ENCODE data around the gene SOCS2. TPM values are rescaled to one million over a fixed set of nuclear protein-coding genes. Genes with fewer than 3 reads are reported as not detected.
A peak's percentile ranks its signal among the peaks of the same experiment; 100 is the strongest.

Gene SOCS2
- polyA plus RNA-seq, 4 donors = 34.1 to 44.3 (median 40.0) TPM

DNA sequence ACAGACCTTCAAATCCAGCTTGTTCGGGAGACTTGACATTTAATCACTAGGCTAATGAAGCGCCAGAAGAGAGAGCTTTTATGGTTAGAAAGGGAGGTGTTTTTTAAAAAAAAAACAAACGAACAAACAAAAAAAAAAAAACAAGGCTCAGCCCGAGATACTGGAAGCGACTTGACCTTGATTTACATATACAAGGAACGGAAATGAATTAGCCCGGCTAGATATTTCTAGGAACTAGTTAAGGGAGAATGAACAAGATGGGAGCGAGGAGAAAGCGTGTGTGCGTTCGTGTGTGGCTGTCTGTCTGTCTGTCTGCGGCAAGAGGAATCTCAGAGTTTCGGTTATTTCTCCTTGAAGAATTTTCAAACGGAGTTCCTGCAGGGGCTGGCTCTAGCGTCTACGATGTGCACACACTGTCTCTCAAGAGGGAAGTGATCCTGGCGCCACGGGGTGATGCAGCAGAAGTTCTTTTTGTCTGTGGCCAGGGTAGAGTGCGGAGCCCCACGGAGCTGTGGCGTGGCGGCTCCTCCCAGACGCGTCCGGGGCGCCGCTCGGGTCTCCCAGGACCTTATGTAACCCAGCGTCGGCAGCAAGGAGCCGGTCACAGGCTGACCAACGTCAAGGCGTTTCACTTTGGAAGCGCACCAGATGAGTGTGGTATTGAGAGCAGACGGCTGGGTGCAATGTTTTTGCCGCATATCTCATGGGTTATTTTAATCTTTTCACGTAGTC, 18.8 kb downstream of the SOCS2 start:
- peak in 2 of 4 donors; percentile 35 to 53 for DNase-seq (ENCODE audit: low read depth in 4 of 4, low spot score in 3 of 4)

- no peak for DNase-seq (ENCODE audit: low read depth in 4 of 4, low spot score in 3 of 4)
Observed at GRCh38 chr12:93592641-93593406, 20.3 kb downstream of the SOCS2 start.

DNA sequence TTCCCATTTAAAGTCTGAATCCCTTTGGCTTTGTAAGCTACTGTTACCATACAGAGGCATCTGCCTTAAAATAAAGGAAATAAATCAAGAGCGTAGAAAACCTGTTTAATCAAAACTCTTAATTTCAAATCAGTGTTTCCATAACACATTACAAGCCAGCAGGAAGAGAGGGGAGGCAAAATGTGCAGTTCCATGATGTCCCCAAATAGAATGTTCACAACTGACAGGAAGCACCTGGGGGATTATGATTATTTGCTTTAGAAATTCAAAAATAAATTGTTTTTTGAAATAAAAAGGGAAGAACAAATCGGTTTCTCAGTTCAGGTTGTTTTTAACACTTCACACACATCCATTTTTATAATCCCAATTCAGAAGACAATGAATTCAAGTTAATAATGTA, 21.4 kb downstream of the SOCS2 start:
- DNase-seq (ENCODE audit: low read depth in 4 of 4, low spot score in 3 of 4) = no peak

- no peak for DNase-seq (ENCODE audit: low read depth in 4 of 4, low spot score in 3 of 4)
Observed at GRCh38 chr12:93594766-93595311, 22.4 kb downstream of the SOCS2 start.

DNA sequence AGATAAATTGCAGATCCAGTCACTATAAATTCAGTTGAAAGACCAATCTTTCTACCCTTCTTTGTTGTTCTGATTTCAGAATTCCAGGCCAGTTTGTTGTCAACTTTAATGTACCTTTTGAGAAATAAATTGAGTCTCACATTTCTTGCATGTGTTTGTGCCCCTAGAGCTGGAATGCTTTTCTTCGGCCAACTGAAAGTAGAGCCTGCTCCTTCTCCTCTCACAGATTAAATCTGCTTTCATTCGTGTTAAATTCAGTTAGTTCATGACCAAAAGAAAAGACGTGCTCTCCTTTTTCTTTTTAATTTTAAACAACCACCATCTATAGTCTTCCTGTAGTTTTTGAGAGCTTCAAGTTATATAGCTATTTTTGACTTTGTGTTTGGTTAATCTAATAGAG, 22.9 kb downstream of the SOCS2 start:
- no peak for DNase-seq (ENCODE audit: low read depth in 4 of 4, low spot score in 3 of 4)

GRCh38 chr12:93597608-93598007, 25.1 kb downstream of the SOCS2 start:
- DNase-seq (ENCODE audit: low read depth in 4 of 4, low spot score in 3 of 4) = no peak

GRCh38 chr12:93599192-93599591, 26.7 kb downstream of the SOCS2 start:
- DNase-seq (ENCODE audit: low read depth in 4 of 4, low spot score in 3 of 4) = no peak

- no peak for DNase-seq (ENCODE audit: low read depth in 4 of 4, low spot score in 3 of 4)
Observed at GRCh38 chr12:93601591-93601990, 29.1 kb downstream of the SOCS2 start.

- DNase-seq (ENCODE audit: low read depth in 4 of 4, low spot score in 3 of 4) = no peak
Observed at GRCh38 chr12:93602897-93603668, 30.6 kb downstream of the SOCS2 start.

GRCh38 chr12:93603762-93604161, 31.3 kb downstream of the SOCS2 start:
- DNase-seq (ENCODE audit: low read depth in 4 of 4, low spot score in 3 of 4) = no peak

DNA sequence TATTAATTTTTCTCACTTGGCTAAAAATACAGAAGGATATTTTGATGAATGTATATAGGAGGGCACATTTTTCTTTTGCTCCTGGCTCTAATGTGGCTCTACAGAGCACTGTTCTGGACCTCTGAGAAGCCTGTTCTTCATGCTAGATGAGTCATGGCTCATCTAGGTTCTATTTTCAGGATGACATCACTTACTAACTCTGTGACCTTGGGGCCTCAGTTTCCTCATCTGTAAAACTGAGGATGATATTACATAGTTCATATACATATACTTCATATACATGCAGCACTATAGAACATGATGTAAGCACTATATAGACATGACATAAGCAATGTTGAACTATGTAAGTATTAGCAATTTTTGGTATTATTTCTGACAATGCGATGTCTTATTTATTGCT, 35.8 kb downstream of the SOCS2 start:
- DNase-seq (ENCODE audit: low read depth in 4 of 4, low spot score in 3 of 4) = no peak

DNA sequence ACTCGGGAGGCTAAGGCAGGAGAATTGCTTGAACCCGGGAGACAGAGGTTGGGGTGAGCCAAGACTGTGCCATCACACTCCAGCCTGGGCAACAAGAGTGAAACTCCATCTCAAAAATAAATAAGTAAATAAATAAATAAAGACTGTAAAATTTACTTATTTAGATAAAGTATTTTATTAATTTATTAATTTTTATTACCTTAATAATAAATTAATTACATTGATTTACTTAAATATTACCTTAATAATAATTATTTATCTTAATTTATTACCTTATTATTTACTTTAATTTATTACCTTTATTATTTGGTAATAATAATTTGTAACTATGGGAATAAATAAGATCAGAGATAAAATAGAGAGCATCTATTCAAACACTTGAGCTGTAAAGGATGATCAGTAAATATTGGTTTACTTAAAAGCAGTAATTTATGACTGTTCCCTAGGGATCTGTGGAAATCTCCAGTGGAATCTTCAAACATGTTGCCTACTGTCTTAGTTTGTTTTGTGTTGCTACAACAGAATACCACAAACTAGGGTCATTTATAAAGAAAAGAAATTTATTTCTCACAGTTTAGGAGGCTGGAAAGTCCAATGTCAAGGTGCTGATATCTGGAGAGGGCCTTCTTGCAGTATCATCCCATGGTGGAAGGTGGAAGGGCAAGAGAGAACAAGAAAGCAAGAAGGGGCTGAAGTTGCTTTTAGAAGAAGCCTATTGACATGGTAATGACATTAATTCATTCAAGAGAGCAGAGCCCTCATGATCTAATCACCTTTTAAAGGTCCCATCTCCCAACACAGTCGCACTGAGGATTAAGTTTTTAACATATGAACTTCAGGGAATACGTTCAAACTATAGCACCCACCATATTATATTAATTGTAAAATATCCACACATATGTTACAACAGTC, 37.1 kb downstream of the SOCS2 start:
- DNase-seq (ENCODE audit: low read depth in 4 of 4, low spot score in 3 of 4) = no peak

DNA sequence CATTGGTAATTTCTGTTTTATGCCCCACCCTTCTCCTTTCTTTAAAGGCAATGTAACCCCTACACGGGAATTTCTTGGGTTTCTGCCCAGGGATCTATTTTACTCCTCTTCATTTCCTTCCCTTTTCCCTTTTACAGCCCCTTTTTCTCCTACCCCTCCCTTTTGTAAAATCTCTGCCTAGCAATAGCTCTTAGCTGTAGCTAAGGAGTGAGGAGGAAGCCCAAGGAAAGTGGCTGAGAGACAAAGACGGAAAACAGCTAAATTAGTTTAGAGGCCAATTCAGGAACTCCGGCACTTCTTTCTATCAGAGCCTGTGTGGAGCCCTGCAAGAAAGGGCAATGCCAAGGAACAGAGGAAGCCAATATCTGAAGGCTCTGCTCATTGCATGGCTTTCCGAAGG, 40.3 kb downstream of the SOCS2 start:
- DNase-seq (ENCODE audit: low read depth in 4 of 4, low spot score in 3 of 4) = no peak

DNA sequence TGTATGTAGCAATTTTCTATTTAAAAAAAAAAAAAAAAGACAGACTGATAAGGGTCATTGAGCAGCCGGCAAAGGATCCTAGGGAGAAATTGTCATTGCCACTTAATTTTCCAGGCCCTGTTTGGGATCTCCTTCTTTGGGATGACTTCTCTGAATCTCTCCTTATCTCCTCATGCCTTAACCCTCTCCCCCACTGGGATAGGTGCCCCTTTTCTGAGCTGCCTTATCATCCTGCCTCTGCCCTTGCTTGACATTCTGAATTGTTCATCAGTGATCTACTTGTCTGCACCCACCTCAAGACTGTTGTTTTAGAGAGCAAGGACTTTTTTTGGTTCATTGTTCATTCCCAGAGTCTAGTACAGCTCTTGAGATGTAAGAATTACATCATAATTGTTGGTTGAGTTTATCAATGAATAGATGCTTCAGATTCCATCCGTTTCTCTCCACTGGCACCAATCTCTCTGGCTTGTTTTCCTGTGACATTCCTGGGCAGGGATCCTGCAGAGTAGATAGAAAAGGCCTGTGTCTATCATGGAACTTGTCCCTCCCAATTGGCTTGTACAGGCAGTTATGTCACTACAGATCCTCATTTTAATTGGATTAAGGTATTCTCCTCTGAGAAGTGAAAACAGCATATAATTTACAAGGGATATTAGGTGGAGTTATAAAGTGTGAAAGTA, 42.6 kb downstream of the SOCS2 start:
- DNase-seq (ENCODE audit: low read depth in 4 of 4, low spot score in 3 of 4) = no peak

- no peak for DNase-seq (ENCODE audit: low read depth in 4 of 4, low spot score in 3 of 4)
Observed at GRCh38 chr12:93616584-93617101, 44.2 kb downstream of the SOCS2 start.

DNA sequence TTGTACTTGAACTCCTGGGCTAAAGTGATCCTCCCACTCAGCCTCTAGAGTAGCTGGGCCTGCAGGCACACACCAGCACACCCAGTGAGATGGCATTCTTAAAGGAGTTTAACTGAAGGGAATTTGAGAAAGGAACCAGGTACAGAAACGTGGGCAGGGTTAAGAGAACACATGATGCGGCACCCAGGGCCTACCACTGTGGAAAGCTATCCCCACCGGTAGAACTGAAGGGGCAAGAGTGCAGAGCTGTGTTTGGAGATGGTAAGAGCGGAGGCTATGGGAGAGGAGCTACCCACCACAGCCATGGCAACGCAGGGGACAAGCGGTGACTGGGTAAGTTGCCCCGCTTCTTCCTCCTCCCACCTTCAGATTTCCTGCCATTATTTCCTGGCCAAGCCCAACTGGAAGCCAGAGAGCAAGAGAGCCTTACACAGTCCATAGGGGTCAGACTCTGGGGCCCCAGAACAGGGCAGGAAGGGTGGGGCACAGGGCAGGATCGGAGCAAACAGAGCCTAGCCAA, 46.5 kb downstream of the SOCS2 start:
- DNase-seq (ENCODE audit: low read depth in 4 of 4, low spot score in 3 of 4) = no peak

DNA sequence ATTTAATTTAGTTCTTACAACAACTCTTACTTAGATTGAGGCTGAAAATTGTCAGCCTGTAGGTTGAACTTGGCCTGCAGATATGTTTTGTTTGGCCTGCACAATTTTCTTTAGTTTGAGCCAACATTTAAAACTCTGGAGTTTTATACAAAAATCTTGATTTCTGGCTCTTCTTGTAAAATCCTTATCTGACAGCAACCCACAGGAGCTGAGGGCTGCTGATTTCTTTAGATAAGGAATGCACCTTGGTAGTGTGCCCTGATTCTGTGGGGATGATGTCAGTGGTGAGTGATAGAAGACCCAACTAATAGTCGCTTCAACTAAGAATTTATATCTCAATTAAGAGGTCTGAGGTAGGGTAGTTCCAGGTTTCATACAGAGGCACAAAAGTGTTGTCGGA, 49.5 kb downstream of the SOCS2 start:
- no peak for DNase-seq (ENCODE audit: low read depth in 4 of 4, low spot score in 3 of 4)

DNA sequence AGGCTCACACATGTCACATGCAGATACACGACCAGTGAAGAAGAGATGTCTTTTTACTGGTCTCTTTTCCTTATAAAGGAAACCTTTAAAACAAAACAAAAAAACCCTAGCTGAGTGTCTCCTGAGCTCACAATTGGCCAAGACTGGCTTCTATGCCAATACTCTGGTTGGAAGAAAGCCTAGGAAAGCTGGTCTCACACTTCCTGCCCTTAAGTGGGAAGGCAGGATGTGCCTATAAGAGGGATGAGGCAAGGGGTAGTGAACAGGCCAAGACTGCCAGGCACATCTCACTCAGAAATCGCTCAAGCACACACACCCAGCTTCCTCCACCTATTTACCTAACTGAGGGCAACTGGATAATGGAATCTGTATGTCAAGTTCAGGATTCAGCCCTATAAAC, 50.0 kb downstream of the SOCS2 start:
- DNase-seq (ENCODE audit: low read depth in 4 of 4, low spot score in 3 of 4) = no peak
